HCT116 (cell line): ENCODE measurements around the gene FBXO30. TPM values are rescaled to one million over a fixed set of nuclear protein-coding genes. Genes with fewer than 3 reads are reported as not detected.

ENCODE experiments used
- ATAC-seq: fragments of 200-7000 bp; cut with Tn5 transposase; 2 replicates; pipeline ENCODE4 v1.9.1; 2020; ENCODE audit warnings: mild to moderate bottlenecking, moderate library complexity
- BruUV-seq: library from RNA; stranded (reverse); fragments of 400-500 nt; replicated peaks from 2 replicates; lab custom pipeline; 2021; lab: Mats Ljungman, UMichigan
- CTCF ChIA-PET: fragments of 300-600 bp; sonication (Branson Sonifier 250); formaldehyde crosslinking; loops from one replicate; lab custom pipeline; 2021; ENCODE audit warnings: antibody characterized with exemption; lab: Charles Lee
- POLR2A ChIA-PET: fragments of 300-600, 350-600 bp; sonication (Branson Sonifier 250); formaldehyde crosslinking; loops from one replicate; lab custom pipeline; 2021; ENCODE audit warnings: antibody characterized with exemption; lab: Charles Lee
- RAD21 ChIA-PET, 2 experiments: fragments of 300-600 bp; sonication (Branson Sonifier 250); formaldehyde crosslinking; loops; one replicate each; lab custom pipeline; 2023; ENCODE audit warnings: low total read pairs in 2 of 2; ENCODE audit not compliant: uncharacterized antibody in 2 of 2, unreplicated experiment in 2 of 2, low non-redundant PET in 1 of 2; lab: Charles Lee
- DNase-seq: peaks from one replicate; pipeline ENCODE4 v3.0.0-alpha.2; 2010; ENCODE audit warnings: low read depth, low spot score
- H2AFZ ChIP-seq: fragments of 200-600 bp; shearing (Covaris generic), sonication (generic); 2 replicates; pipeline ENCODE4 v1.6.1; 2017; ENCODE audit warnings: low read depth, mixed run types, mixed read lengths, antibody characterized with exemption, low read length; ENCODE audit not compliant: poor library complexity, severe bottlenecking
- H3K27ac ChIP-seq: 2 replicates; pipeline ENCODE4 v1.5.1; 2012; ENCODE audit warnings: low read depth, low read length
- H3K27me3 ChIP-seq: fragments of 200-600 bp; sonication (generic); 2 replicates; pipeline ENCODE4 v1.6.1; 2016; ENCODE audit warnings: mixed run types, low read length, mixed read lengths; ENCODE audit not compliant: insufficient read depth
- H3K36me3 ChIP-seq, 2 experiments: fragments of 200-500 bp in 1 of 2; fragments of 200-600 bp in 1 of 2; sonication (Bioruptor generic) in 1 of 2; sonication (generic) in 1 of 2; 2 replicates each; pipeline versions ENCODE4 v1.5.1 to v1.6.1; 2014 to 2016; ENCODE audit warnings: low read length in 2 of 2, inconsistent platforms in 1 of 2, mixed read lengths in 1 of 2, mixed run types in 1 of 2; ENCODE audit not compliant: insufficient read depth in 2 of 2, control insufficient read depth in 1 of 2
- H3K4me1 ChIP-seq, 2 experiments: fragments of 200-600 bp in 1 of 2; sonication (generic) in 1 of 2; 2 replicates each; pipeline versions ENCODE4 v1.5.1 to v1.6.1; 2012 to 2017; ENCODE audit warnings: low read length in 2 of 2, inconsistent platforms in 1 of 2, mild to moderate bottlenecking in 1 of 2, mixed read lengths in 1 of 2, mixed run types in 1 of 2, moderate library complexity in 1 of 2; ENCODE audit not compliant: insufficient read depth in 2 of 2, control insufficient read depth in 1 of 2
- H3K4me2 ChIP-seq: fragments of 200-600 bp; sonication (generic); 2 replicates; pipeline ENCODE4 v1.6.1; 2017; ENCODE audit warnings: mixed run types, low read length, mixed read lengths
- H3K4me3 ChIP-seq, 2 experiments: fragments of 200-600 bp in 1 of 2; sonication (generic) in 1 of 2; replicated peaks in 1 of 2; 2 replicates each; pipeline ENCODE4 v1.5.1; 2011 to 2016; ENCODE audit warnings: low read length in 2 of 2, control low read depth in 1 of 2, low read depth in 1 of 2, mild to moderate bottlenecking in 1 of 2, mixed read lengths in 1 of 2, mixed run types in 1 of 2
- H3K79me2 ChIP-seq: fragments of 200-600 bp; sonication (generic); 2 replicates; pipeline ENCODE4 v1.6.1; 2017; ENCODE audit warnings: mild to moderate bottlenecking, mixed run types, low read length, moderate library complexity, mixed read lengths; ENCODE audit not compliant: insufficient read depth
- H3K9ac ChIP-seq: fragments of 200-600 bp; sonication (generic); 2 replicates; pipeline ENCODE4 v1.6.1; 2016; ENCODE audit warnings: low read length, mixed read lengths
- H3K9me2 ChIP-seq: fragments of 200-600 bp; sonication (generic), shearing (Covaris generic); 2 replicates; pipeline ENCODE4 v1.6.1; 2017; ENCODE audit warnings: mixed run types, mild to moderate bottlenecking, moderate library complexity; ENCODE audit not compliant: insufficient read depth
- H3K9me3 ChIP-seq, 2 experiments: fragments of 200-500 bp in 1 of 2; fragments of 200-600 bp in 1 of 2; sonication (Bioruptor generic) in 1 of 2; sonication (generic) in 1 of 2; 2 replicates each; pipeline ENCODE4 v1.6.1; 2014 to 2017; ENCODE audit warnings: low read length in 2 of 2, mixed read lengths in 2 of 2, inconsistent platforms in 1 of 2, low read depth in 1 of 2, mild to moderate bottlenecking in 1 of 2, mixed run types in 1 of 2, moderate library complexity in 1 of 2; ENCODE audit not compliant: control insufficient read depth in 1 of 2, insufficient read depth in 1 of 2
- H4K20me1 ChIP-seq: fragments of 200-600 bp; sonication (generic), shearing (Covaris generic); 2 replicates; pipeline ENCODE4 v1.6.1; 2017; ENCODE audit warnings: mixed run types, mild to moderate bottlenecking, moderate library complexity; ENCODE audit not compliant: insufficient read depth
- CBX3 ChIP-seq: IDR thresholded peaks from 2 replicates; pipeline ENCODE4 v1.6.1; 2012; ENCODE audit warnings: low read depth
- CEBPB ChIP-seq: IDR thresholded peaks from 2 replicates; pipeline ENCODE4 v1.6.1; 2012; ENCODE audit warnings: low read depth
- ELF1 ChIP-seq: IDR thresholded peaks from 2 replicates; pipeline ENCODE4 v1.6.1; 2012; ENCODE audit warnings: low read depth, borderline replicate concordance
- EZH2 ChIP-seq: fragments of 200-600 bp; sonication (generic); IDR thresholded peaks from 2 replicates; pipeline ENCODE4 v1.6.1; 2017; ENCODE audit warnings: antibody characterized with exemption, mixed run types
- EZH2phosphoT487 ChIP-seq: fragments of 200-600 bp; IDR thresholded peaks from 2 replicates; pipeline ENCODE4 v1.6.1; 2018; ENCODE audit warnings: antibody characterized with exemption, borderline replicate concordance
- FOSL1 ChIP-seq: IDR thresholded peaks from 2 replicates; pipeline ENCODE4 v1.6.1; 2012; ENCODE audit warnings: low read depth
- JUND ChIP-seq: IDR thresholded peaks from 2 replicates; pipeline ENCODE4 v1.6.1; 2012
- MAX ChIP-seq: IDR thresholded peaks from 2 replicates; pipeline ENCODE4 v1.6.1; 2012
- POLR2A ChIP-seq: IDR thresholded peaks from 2 replicates; pipeline ENCODE4 v1.7.0; 2011; ENCODE audit warnings: borderline replicate concordance; ENCODE audit not compliant: insufficient read depth, insufficient read length; ENCODE audit errors: extremely low read depth
- RAD21 ChIP-seq: IDR thresholded peaks from 2 replicates; pipeline ENCODE4 v1.6.1; 2012; ENCODE audit warnings: low read depth, mild to moderate bottlenecking
- REST ChIP-seq: IDR thresholded peaks from 2 replicates; pipeline ENCODE4 v1.6.1; 2012; ENCODE audit warnings: low read depth
- SP1 ChIP-seq: IDR thresholded peaks from 2 replicates; pipeline ENCODE4 v1.6.1; 2012; ENCODE audit warnings: low read depth
- TCF7L2 ChIP-seq: IDR thresholded peaks from 2 replicates; pipeline ENCODE4 v1.7.0; 2011; ENCODE audit warnings: borderline replicate concordance, inconsistent platforms; ENCODE audit not compliant: insufficient read depth, insufficient read length; ENCODE audit errors: extremely low read depth
- ZBTB33 ChIP-seq: IDR thresholded peaks from 2 replicates; pipeline ENCODE4 v1.6.1; 2011; ENCODE audit warnings: mild to moderate bottlenecking, low read length, moderate library complexity; ENCODE audit not compliant: insufficient replicate concordance; ENCODE audit errors: extremely low read depth
- ZFX ChIP-seq: fragments of 450-650 bp; IDR thresholded peaks from 2 replicates; pipeline ENCODE4 v1.6.1; 2017
- intact Hi-C: fragments of 100-400 bp; cut with micrococcal nuclease; formaldehyde crosslinking; loops from 2 replicates; pipeline ENCODE4 v1.10.0; 2022
- total RNA-seq: library from RNA; stranded (reverse); gene quantifications from one replicate; pipeline ENCODE4 v1.2.1, GENCODE V29; 2021; ENCODE audit not compliant: unreplicated experiment

Gene FBXO30
- total RNA-seq, 1 experiment from 2014 or later, result 9.1 TPM

GRCh38 chr6:145816392-145816791 is 1.8 kb upstream of the FBXO30 start:
- Histone ChIP-seq H3K79me2 (peaks cover 29% of the 10 kb centered on the region), H2AFZ (no peak overlapping the region), H3K9me2 (no peaks in the 10 kb centered on the region)
- TF ChIP-seq ZBTB33 (no peak), SP1 (no peak), TCF7L2 (no peak), RAD21 (no peak), POLR2A (no peak), CEBPB (no peak), ELF1 (no peak), EZH2 (no peak), MAX (no peak), CBX3 (no peak), FOSL1 (no peak), EZH2phosphoT487 (no peak), ZFX (no peak), JUND (no peak), REST (no peak)
- TF ChIP-seq, all 23 proteins: peak for 0
- DNase-seq (no peak), ATAC-seq (no peak)
- no TSS peak for BruUV-seq
- ChIA-PET POLR2A (no interaction called here), RAD21 (no interaction called here), CTCF (no interaction called here)
- no peak overlapping the region for H3K27ac ChIP-seq
- H3K36me3 ChIP-seq, result no peaks in the 10 kb centered on the region
- H4K20me1 ChIP-seq, result 0 out of 2 replicates have a peak, but pooled peaks cover 4% of the 10 kb centered on the region
- H3K9me3 ChIP-seq, result no peaks in the 10 kb centered on the region
- no peak overlapping the region for H3K4me3 ChIP-seq
- intact Hi-C loops, result no loop called here
- H3K4me2 ChIP-seq, result no peak overlapping the region; the same call in 1 of the 2 replicates
- no peak overlapping the region for H3K9ac ChIP-seq
- H3K27me3 ChIP-seq, result no peaks in the 10 kb centered on the region
- H3K4me1 ChIP-seq, result peaks cover 0 to 22% of the 10 kb centered on the region in 2 experiments; a peak in 2 of 4 replicates
